ENCODE data around the gene UGT2A1. TPM values are rescaled to one million over a fixed set of nuclear protein-coding genes. Genes with fewer than 3 reads are reported as not detected.

Gene UGT2A1
- total and polyA plus RNA-seq, 2 donors (not counting 1 experiment from before 2014, with no cell fraction given) = not detected

GRCh38 chr4:69649207-69649606 lies 3.8 kb downstream of the UGT2A1 start:
- no peak overlapping the region for H3K27ac ChIP-seq (ENCODE audit: insufficient read depth, low read length)
- DNase-seq (ENCODE audit: low read depth in 2 of 2) = peak in 1 of 2 donors; percentile 1
- TF ChIP-seq EZH2 (IDR thresholded peaks at IDR 0.05; ENCODE audit: low read length, missing control alignments) (no peak), CTCF (conservative IDR thresholded peaks at IDR 0.05 in 1 of 2, IDR thresholded peaks at IDR 0.05 in 1 of 2; ENCODE audit: low read depth in 1 of 2, low read length in 2 of 2) (no peak)

GRCh38 chr4:69642961-69643360 lies 10.1 kb downstream of the UGT2A1 start:
- Histone ChIP-seq H3K27me3 (ENCODE audit: control insufficient read depth, insufficient read depth, low read length) (no peaks in the 10 kb centered on the region), H3K4me1 (ENCODE audit: control insufficient read depth, extremely low read depth, insufficient read depth, low read length) (no peaks in the 10 kb centered on the region), H3K9ac (ENCODE audit: insufficient read depth, low read length) (no peak overlapping the region), H3K9me3 (ENCODE audit: control insufficient read depth, insufficient read depth, low read depth, low read length) (no peaks in the 10 kb centered on the region), H3K27ac (ENCODE audit: insufficient read depth, low read length) (no peak overlapping the region), H3K79me2 (ENCODE audit: control insufficient read depth, insufficient read depth, low read length) (no peaks in the 10 kb centered on the region), H3K4me2 (ENCODE audit: extremely low read depth, insufficient read depth, low read length) (no peak overlapping the region), H2AFZ (ENCODE audit: low read length) (no peak overlapping the region), H3K4me3 (replicated peaks in 1 of 4; ENCODE audit: control extremely low read depth in 1 of 4, insufficient read depth in 1 of 4, low read depth in 3 of 4, low read length in 4 of 4) (no peak overlapping the region), H4K20me1 (ENCODE audit: control insufficient read depth, extremely low read depth, insufficient read depth, low read length) (no peaks in the 10 kb centered on the region), H3K36me3 (ENCODE audit: control insufficient read depth, insufficient read depth, low read length) (no peaks in the 10 kb centered on the region)
- TF ChIP-seq EZH2 (IDR thresholded peaks at IDR 0.05; ENCODE audit: low read length, missing control alignments) = no peak
- TF ChIP-seq CTCF (conservative IDR thresholded peaks at IDR 0.05 in 1 of 2, IDR thresholded peaks at IDR 0.05 in 1 of 2; ENCODE audit: low read depth in 1 of 2, low read length in 2 of 2) = no peak
- no peak for DNase-seq (ENCODE audit: low read depth in 2 of 2)

More at GRCh38 chr4:69649207-69649606, 3.8 kb downstream of the UGT2A1 start:
- no peaks in the 10 kb centered on the region for H4K20me1 ChIP-seq (ENCODE audit: control insufficient read depth, extremely low read depth, insufficient read depth, low read length)
- H3K9ac ChIP-seq (ENCODE audit: insufficient read depth, low read length) = no peak overlapping the region
- no peak overlapping the region for H3K4me2 ChIP-seq (ENCODE audit: extremely low read depth, insufficient read depth, low read length)
- no peaks in the 10 kb centered on the region for H3K9me3 ChIP-seq (ENCODE audit: control insufficient read depth, insufficient read depth, low read depth, low read length)
- no peaks in the 10 kb centered on the region for H3K27me3 ChIP-seq (ENCODE audit: control insufficient read depth, insufficient read depth, low read length)
- no peaks in the 10 kb centered on the region for H3K79me2 ChIP-seq (ENCODE audit: control insufficient read depth, insufficient read depth, low read length)
- no peak overlapping the region for H2AFZ ChIP-seq (ENCODE audit: low read length)
- H3K4me1 ChIP-seq (ENCODE audit: control insufficient read depth, extremely low read depth, insufficient read depth, low read length) = no peaks in the 10 kb centered on the region
- no peak overlapping the region for H3K4me3 ChIP-seq (replicated peaks in 1 of 4; ENCODE audit: control extremely low read depth in 1 of 4, insufficient read depth in 1 of 4, low read depth in 3 of 4, low read length in 4 of 4)
- H3K36me3 ChIP-seq (ENCODE audit: control insufficient read depth, insufficient read depth, low read length) = no peaks in the 10 kb centered on the region

- Histone ChIP-seq H3K4me1 (ENCODE audit: control insufficient read depth, extremely low read depth, insufficient read depth, low read length) (no peaks in the 10 kb centered on the region), H3K9me3 (ENCODE audit: control insufficient read depth, insufficient read depth, low read depth, low read length) (no peaks in the 10 kb centered on the region), H2AFZ (ENCODE audit: low read length) (no peak overlapping the region), H3K4me3 (replicated peaks in 1 of 4; ENCODE audit: control extremely low read depth in 1 of 4, insufficient read depth in 1 of 4, low read depth in 3 of 4, low read length in 4 of 4) (no peak overlapping the region), H3K36me3 (ENCODE audit: control insufficient read depth, insufficient read depth, low read length) (no peaks in the 10 kb centered on the region), H3K79me2 (ENCODE audit: control insufficient read depth, insufficient read depth, low read length) (no peaks in the 10 kb centered on the region), H3K27me3 (ENCODE audit: control insufficient read depth, insufficient read depth, low read length) (no peaks in the 10 kb centered on the region), H3K4me2 (ENCODE audit: extremely low read depth, insufficient read depth, low read length) (no peak overlapping the region), H3K9ac (ENCODE audit: insufficient read depth, low read length) (no peak overlapping the region), H4K20me1 (ENCODE audit: control insufficient read depth, extremely low read depth, insufficient read depth, low read length) (no peaks in the 10 kb centered on the region), H3K27ac (ENCODE audit: insufficient read depth, low read length) (no peak overlapping the region)
- TF ChIP-seq EZH2 (IDR thresholded peaks at IDR 0.05; ENCODE audit: low read length, missing control alignments) (no peak), CTCF (conservative IDR thresholded peaks at IDR 0.05 in 1 of 2, IDR thresholded peaks at IDR 0.05 in 1 of 2; ENCODE audit: low read depth in 1 of 2, low read length in 2 of 2) (no peak)
- DNase-seq (ENCODE audit: low read depth in 2 of 2) = no peak
Measured at GRCh38 chr4:69640289-69640688, 12.8 kb downstream of the UGT2A1 start.
